Mesendoderm (in vitro differentiated cells): ENCODE results near the gene CEMIP.
A peak's percentile ranks its signal among the peaks of the same experiment; 100 is the strongest.

Source experiments
- DNase-seq: peaks from one replicate; pipeline ENCODE4 v3.0.0; 2013
- H2AK5ac ChIP-seq: 2 replicates; pipeline ENCODE4 v1.6.1; 2013; ENCODE audit warnings: low read length, inconsistent platforms
- H2BK120ac ChIP-seq: 2 replicates; pipeline ENCODE4 v1.6.1; 2013; ENCODE audit warnings: low read depth, mild to moderate bottlenecking, low read length, moderate library complexity, mixed read lengths
- H2BK15ac ChIP-seq: replicated peaks from 2 replicates; pipeline ENCODE4 v1.6.1; 2013; ENCODE audit warnings: low read depth, mild to moderate bottlenecking, moderate library complexity
- H2BK5ac ChIP-seq: 2 replicates; pipeline ENCODE4 v1.6.1; 2013; ENCODE audit warnings: low read length, inconsistent platforms
- H3K18ac ChIP-seq: 2 replicates; pipeline ENCODE4 v1.6.1; 2013; ENCODE audit warnings: mild to moderate bottlenecking, low read length, mixed read lengths
- H3K23ac ChIP-seq: one replicate; pipeline ENCODE4 v1.6.1; 2013; ENCODE audit warnings: low read length
- H3K27ac ChIP-seq: 2 replicates; pipeline ENCODE4 v1.5.1; 2013; ENCODE audit warnings: low read depth, mild to moderate bottlenecking, inconsistent platforms, low read length, moderate library complexity
- H3K27me3 ChIP-seq: 2 replicates; pipeline ENCODE4 v1.6.1; 2013; ENCODE audit warnings: low read length, control low read depth, mild to moderate bottlenecking, inconsistent platforms; ENCODE audit not compliant: insufficient read depth, poor library complexity
- H3K36me3 ChIP-seq: 2 replicates; pipeline ENCODE4 v1.6.1; 2013; ENCODE audit warnings: low read length, inconsistent platforms; ENCODE audit not compliant: control insufficient read depth, insufficient read depth
- H3K4ac ChIP-seq: one replicate; pipeline ENCODE4 v1.6.1; 2013; ENCODE audit warnings: low read depth, mild to moderate bottlenecking, low read length, moderate library complexity
- H3K4me1 ChIP-seq: 2 replicates; pipeline ENCODE4 v1.6.1; 2013; ENCODE audit warnings: low read depth, low read length, inconsistent platforms; ENCODE audit not compliant: control insufficient read depth
- H3K4me2 ChIP-seq: 2 replicates; pipeline ENCODE4 v1.6.1; 2013; ENCODE audit warnings: low read length
- H3K4me3 ChIP-seq: 2 replicates; pipeline ENCODE4 v1.5.1; 2013; ENCODE audit warnings: mild to moderate bottlenecking, low read length
- H3K56ac ChIP-seq: one replicate; pipeline ENCODE4 v1.6.1; 2013; ENCODE audit warnings: low read length
- H3K79me1 ChIP-seq: 2 replicates; pipeline ENCODE4 v1.6.1; 2013; ENCODE audit warnings: low read length, inconsistent platforms
- H3K79me2 ChIP-seq: 2 replicates; pipeline ENCODE4 v1.6.1; 2013; ENCODE audit warnings: mild to moderate bottlenecking, low read length; ENCODE audit not compliant: control insufficient read depth, insufficient read depth
- H3K9ac ChIP-seq: 2 replicates; pipeline ENCODE4 v1.6.1; 2013; ENCODE audit warnings: low read length, inconsistent platforms
- H4K5ac ChIP-seq: one replicate; pipeline ENCODE4 v1.6.1; 2013; ENCODE audit warnings: low read length
- H4K8ac ChIP-seq: one replicate; pipeline ENCODE4 v1.6.1; 2013; ENCODE audit warnings: low read depth, mild to moderate bottlenecking, control low read depth, low read length, moderate library complexity
- WGBS: extraction: QIAGEN DNeasy Blood & Tissue Kit; methylation state at CpG from one replicate; pipeline ENCODE4 v1.1.7; 2013; ENCODE audit warnings: low lambda C conversion rate, missing lambda C conversion rate; ENCODE audit not compliant: insufficient coverage; ENCODE audit errors: extremely low coverage; 5-methylcytosine and 5-hydroxymethylcytosine counted together

Gene CEMIP

DNA sequence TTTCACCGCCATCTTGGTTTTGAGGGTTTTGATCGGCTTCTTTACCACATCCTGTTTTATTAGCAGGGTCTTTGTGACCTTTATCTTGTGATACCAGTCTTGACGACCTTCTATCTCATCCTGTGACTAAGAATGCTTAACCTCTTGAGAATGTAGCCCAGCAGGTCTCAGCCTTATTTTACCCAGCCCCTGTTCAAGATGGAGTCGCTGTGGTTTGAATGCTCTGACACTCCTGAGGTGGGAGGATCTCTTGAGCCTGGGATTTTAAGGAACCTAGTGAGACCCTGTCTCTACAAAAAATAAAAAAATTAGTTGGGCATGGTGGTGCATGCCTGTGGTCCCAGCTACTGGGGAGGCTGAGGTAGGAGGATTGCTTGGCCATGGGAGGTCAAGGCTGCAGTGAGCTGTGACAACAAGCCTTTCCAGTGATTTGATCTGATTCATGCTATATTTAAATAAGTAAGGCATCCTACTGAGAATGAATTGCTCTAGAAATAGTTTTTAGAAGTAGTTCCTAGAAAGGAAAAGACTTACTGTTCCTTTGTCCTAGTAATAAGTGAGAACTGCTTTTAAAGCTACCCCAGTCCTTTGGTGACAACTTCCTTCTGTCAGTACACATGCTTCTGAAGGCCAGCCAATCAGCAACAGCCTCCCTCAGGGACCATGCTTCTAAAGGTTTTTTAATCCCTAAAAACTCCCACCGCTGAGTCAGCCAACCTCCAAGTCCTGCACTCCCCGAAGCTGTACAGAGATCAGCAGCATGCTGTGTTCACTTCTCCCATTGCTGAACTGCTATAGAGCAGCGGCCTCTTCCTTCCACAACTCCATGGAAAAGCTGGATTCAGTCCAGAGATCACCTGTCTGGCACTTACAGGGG, 9.1 kb upstream of the CEMIP start:
- Histone ChIP-seq H2BK5ac (no peak overlapping the region), H3K18ac (no peak overlapping the region), H2BK120ac (no peak overlapping the region), H4K8ac (no peak overlapping the region), H3K36me3 (no peaks in the 10 kb centered on the region), H3K4me3 (no peak overlapping the region), H3K9ac (no peak overlapping the region), H3K27ac (no peak overlapping the region), H3K79me1 (no peaks in the 10 kb centered on the region), H3K27me3 (no peaks in the 10 kb centered on the region), H3K4me2 (no peak overlapping the region), H3K79me2 (no peaks in the 10 kb centered on the region), H3K4ac (no peak overlapping the region), H2AK5ac (no peak overlapping the region), H3K4me1 (no peaks in the 10 kb centered on the region), H3K23ac (no peak overlapping the region), H2BK15ac (no peak overlapping the region), H3K56ac (no peak overlapping the region), H4K5ac (no peak overlapping the region)
- peak; percentile 45 for DNase-seq
- WGBS = no CpG with 5 or more reads among the region's 7 CpGs

DNA sequence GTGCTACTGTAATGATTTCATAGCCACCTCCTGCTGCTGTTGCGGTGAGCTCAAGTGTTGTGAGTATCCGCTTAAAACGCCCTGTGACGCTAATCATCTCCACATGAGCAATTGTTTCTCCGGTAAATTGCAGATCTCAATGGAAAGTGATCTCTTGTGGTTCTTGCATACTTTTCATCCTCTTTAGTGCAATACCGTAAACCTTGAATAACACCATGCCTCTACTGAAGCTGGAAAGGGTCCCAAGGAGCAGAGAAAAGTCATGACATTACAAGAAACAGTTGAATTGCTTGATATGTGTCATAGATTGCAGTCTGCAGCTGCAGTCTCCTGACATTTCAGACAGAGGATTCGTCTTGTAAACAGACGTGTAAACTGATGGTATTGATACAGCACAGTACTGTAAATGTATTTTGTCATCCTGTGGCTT, 6.0 kb upstream of the CEMIP start:
- Histone ChIP-seq H2BK120ac (no peak overlapping the region), H3K23ac (no peak overlapping the region), H3K36me3 (no peaks in the 10 kb centered on the region), H3K27ac (no peak overlapping the region), H3K18ac (no peak overlapping the region), H4K5ac (no peak overlapping the region), H3K4ac (no peak overlapping the region), H3K4me1 (no peaks in the 10 kb centered on the region), H2BK15ac (no peak overlapping the region), H3K79me1 (no peaks in the 10 kb centered on the region), H4K8ac (no peak overlapping the region), H3K56ac (no peak overlapping the region), H3K4me2 (no peak overlapping the region), H2AK5ac (no peak overlapping the region), H3K4me3 (no peak overlapping the region), H2BK5ac (no peak overlapping the region), H3K27me3 (no peaks in the 10 kb centered on the region), H3K79me2 (no peaks in the 10 kb centered on the region), H3K9ac (no peak overlapping the region)
- no CpG with 5 or more reads among the region's 8 CpGs for WGBS
- no peak for DNase-seq

DNA sequence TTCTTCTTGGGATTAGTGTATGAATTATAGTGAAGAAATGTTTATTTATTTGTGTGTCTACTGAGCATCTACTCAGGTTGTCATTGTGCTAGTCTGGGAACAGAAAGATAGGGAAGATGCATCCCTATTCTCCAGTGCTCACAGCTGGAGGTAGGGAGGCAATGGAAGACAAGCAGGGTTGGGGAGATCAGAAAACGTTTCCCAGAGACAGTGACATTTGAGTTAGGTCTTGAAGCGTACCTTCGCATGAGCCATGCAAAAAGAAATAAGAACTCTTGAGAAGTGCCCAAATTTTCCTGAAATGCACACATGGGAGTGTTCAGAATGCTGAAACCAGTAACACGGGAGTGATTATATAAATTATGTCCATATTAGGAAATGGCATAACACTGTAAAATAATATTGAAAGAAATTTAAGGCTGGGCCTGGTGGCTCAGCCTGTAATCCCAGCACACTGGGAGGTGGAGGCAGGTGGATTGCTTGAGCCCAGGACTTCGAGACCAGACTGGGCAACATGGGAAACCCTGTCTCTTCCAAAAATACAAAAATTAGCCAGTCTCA, 5.3 kb upstream of the CEMIP start:
- Histone ChIP-seq H3K4me3 (no peak overlapping the region), H3K56ac (no peak overlapping the region), H3K23ac (no peak overlapping the region), H2BK5ac (no peak overlapping the region), H3K18ac (no peak overlapping the region), H3K79me1 (no peaks in the 10 kb centered on the region), H3K36me3 (no peaks in the 10 kb centered on the region), H4K5ac (no peak overlapping the region), H3K4ac (no peak overlapping the region), H3K79me2 (no peaks in the 10 kb centered on the region), H3K9ac (no peak overlapping the region), H4K8ac (no peak overlapping the region), H3K27ac (no peak overlapping the region), H3K4me2 (no peak overlapping the region), H3K4me1 (no peaks in the 10 kb centered on the region), H3K27me3 (no peaks in the 10 kb centered on the region), H2BK15ac (no peak overlapping the region), H2AK5ac (no peak overlapping the region), H2BK120ac (no peak overlapping the region)
- no peak for DNase-seq
- WGBS = no CpG with 5 or more reads among the region's 5 CpGs

DNA sequence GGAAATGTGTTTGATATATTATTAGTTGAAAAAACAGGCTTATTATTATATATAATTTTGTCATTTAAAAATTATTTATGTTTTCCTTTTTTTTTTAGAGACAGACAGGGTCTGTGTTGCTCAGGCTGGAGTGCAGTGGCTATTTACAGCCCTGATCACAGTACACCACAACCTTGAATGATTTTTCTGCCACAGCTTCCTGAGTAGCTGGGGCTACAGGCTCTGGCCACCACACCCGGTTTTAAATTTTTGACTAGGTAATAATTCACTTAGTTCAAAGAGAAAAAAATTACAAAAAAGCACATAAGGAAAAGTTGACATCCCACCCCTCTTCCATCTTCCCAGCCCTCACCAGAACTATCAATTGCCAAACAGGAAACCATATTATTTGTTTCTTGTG, 4.7 kb upstream of the CEMIP start:
- Histone ChIP-seq H2BK5ac (no peak overlapping the region), H3K4me1 (no peaks in the 10 kb centered on the region), H3K27ac (no peak overlapping the region), H3K36me3 (no peaks in the 10 kb centered on the region), H3K18ac (no peak overlapping the region), H2BK15ac (no peak overlapping the region), H3K4ac (no peak overlapping the region), H3K79me1 (no peaks in the 10 kb centered on the region), H2BK120ac (no peak overlapping the region), H3K4me3 (no peak overlapping the region), H3K79me2 (no peaks in the 10 kb centered on the region), H3K9ac (no peak overlapping the region), H3K4me2 (no peak overlapping the region), H3K23ac (no peak overlapping the region), H3K27me3 (peaks cover 2% of the 10 kb centered on the region), H4K5ac (no peak overlapping the region), H2AK5ac (no peak overlapping the region), H3K56ac (no peak overlapping the region), H4K8ac (no peak overlapping the region)
- no peak for DNase-seq
- WGBS = no CpG with 5 or more reads among the region's 1 CpG

DNA sequence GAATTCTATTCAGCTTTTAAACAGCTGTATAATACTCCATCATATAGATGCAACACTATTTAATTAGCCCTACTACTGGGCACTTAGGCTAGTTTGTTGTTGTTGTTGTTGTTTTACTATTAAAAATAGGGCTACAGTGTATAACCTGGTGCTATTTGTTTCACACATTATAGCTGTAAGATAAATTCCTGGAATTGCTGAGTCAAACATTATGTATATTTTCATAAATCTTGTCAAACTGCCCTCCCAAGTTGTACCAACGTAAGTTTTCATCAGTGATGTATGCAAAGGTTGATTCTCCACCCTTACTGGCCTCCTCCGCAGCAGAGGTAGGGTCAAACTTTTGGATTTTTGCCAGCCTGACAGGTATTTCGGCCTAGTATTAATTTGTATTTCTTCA, 3.8 kb upstream of the CEMIP start:
- no peak for DNase-seq
- Histone ChIP-seq H3K4me1 (no peaks in the 10 kb centered on the region), H2BK5ac (no peak overlapping the region), H3K9ac (no peak overlapping the region), H3K27me3 (peaks cover 5% of the 10 kb centered on the region), H4K8ac (no peak overlapping the region), H3K23ac (no peak overlapping the region), H3K4ac (no peak overlapping the region), H3K18ac (no peak overlapping the region), H4K5ac (no peak overlapping the region), H2AK5ac (no peak overlapping the region), H2BK15ac (no peak overlapping the region), H3K79me2 (no peaks in the 10 kb centered on the region), H3K4me2 (no peak overlapping the region), H3K56ac (no peak overlapping the region), H3K79me1 (no peaks in the 10 kb centered on the region), H3K27ac (no peak overlapping the region), H2BK120ac (no peak overlapping the region), H3K36me3 (no peaks in the 10 kb centered on the region), H3K4me3 (no peak overlapping the region)
- no CpG with 5 or more reads among the region's 3 CpGs for WGBS
